GM19438 (cell line): Measurements from ENCODE around the gene CD63.

ENCODE experiments used
- ATAC-seq: cut with Tn5 transposase; IDR thresholded peaks from one replicate; pipeline ENCODE4 v1.9.1; 2021; ENCODE audit warnings: low read depth; ENCODE audit not compliant: unreplicated experiment

CD63 gene

GRCh38 chr12:55694188-55694515 is 34.7 kb downstream of the CD63 start:
- no peak for ATAC-seq

GRCh38 chr12:55693323-55694187 is 35.3 kb downstream of the CD63 start:
- ATAC-seq, result no peak

DNA sequence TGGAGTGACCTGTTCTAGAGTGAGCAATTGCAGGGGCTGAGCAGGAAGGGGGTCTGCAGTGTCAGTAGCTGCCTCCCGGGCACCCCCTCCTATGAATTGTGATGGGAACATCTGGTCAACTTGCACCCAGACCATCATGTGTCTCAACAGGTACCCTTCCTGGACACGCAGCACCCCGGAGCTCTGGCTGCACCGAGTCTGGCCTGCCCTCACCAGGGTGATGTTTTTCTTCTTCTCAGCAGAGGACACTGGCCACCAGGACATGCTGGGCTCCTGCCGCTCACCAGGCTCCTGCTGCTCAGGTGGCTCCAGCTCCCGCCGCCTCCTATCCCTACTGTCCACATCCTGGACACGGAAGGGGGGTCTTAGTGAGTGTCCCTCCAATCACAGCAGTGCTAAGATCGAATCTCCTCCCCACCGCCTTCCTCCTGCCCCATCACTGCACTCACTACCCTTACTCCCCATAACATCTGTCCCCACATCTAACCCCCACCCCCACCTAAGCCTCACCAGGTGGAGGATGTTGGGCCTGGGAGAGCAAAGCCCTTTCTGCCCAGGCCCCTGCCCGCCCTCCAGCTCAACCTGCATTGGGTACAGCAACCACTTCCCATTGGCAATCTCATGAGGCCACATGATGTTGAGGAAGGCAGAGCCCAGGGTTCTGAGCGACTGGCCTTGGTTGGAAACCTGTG is 36.0 kb downstream of the CD63 start:
- ATAC-seq, result no peak

DNA sequence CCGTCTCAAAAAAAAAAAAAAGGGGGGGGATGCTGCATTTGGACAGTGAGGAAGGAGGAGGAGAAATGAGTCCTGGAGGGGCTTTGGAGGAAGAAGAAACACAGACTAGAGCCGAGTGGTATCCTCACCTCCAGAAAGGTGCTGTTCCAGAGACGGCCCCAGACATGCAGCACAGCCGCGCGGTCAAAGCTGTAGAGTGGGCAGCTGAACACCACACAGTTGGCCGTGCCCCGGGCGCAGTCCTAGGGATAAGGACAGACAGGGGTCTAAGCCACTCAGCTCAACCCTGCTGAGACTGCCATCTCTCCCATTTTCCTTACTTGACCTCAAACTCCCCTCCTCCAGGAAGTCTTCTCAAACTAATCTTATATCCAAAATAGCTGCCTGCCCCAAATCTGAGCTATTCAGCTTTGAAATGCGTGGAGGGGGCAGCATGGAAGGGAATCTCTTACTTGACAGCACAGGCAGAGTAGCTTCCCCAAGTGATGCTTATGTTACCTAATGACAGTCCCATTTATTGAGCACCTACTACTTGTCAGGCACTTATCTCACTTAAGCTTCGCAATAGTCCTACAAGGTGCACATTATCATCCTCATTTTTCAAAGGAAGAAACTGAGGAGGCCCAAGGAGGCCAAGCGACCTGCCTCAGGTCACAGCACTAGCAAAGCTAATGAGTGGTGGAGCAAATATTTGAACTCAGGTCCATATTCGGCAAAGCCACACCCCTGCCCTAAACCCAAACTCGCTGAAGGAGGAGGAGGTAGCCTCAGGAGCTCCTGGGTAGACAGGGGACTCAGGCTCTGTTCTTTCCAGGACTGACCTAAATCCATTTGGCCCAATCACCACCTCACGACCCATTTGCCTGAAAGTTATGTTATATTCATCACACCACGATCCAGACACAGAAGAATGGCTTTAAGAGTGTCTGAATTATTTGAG is 39.8 kb downstream of the CD63 start:
- no peak for ATAC-seq

- no peak for ATAC-seq
Observed at GRCh38 chr12:55687746-55688145, 41.1 kb downstream of the CD63 start.

DNA sequence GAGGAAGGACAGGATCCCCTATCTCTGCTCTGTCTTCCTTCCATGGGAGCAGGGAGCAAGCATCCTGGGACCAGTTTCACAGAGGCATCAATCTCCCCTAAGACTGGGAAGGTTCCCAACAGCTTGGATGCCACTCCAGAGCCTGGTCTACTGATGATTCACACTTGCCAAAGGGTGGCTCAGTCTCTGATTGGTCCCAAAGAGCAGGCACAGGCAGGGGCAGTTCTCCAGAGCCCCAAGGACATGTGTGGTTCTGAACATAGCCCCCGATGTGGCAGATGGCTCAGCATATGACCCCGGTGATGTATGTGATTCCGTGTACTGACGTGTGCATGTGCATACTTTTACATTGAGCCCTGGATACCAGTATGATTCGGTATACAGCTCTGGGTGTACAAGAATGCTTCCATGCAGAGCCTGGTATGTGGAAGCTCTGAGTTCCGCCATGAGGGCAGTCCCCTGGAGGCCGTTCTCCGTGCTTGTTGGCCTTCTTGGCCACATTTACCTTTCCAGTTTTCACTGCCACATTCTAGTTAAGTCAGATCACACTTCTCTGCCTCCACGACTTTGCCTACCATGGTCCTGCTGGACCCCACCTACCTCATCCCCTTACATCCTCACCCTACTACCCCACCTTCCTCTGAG is 42.3 kb downstream of the CD63 start:
- ATAC-seq, result no peak

GRCh38 chr12:55685671-55686070 is 43.1 kb downstream of the CD63 start:
- no peak for ATAC-seq

DNA sequence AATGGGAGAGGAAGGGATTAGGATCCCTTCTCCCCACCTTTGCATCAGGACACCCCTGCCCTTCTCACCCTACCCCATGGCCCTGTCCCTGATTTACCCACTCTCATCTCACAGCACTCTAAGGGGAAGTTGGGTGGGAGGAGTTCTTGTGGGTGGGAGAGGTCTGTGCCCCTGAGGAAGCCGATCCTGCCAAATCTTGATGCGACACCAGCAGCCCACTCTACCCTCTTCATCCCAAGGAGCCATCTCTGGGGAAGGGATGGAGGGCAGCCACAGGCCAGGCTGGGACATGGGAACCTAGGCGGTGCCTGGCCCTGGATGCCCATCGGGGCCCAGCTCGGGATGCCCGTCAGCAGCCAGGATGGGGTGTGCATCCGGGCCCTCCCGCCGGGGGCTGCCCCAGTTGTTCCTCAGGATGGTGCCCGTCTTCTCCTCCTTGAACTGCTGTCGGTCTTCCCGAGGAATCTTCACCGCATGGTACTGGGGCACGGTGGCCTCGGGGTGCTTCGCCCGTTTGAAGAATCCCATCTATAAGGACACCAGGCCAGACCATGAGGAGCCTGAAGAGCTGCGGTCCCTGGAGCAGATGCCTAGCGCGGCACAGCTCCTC is 43.9 kb downstream of the CD63 start:
- ATAC-seq, result no peak

DNA sequence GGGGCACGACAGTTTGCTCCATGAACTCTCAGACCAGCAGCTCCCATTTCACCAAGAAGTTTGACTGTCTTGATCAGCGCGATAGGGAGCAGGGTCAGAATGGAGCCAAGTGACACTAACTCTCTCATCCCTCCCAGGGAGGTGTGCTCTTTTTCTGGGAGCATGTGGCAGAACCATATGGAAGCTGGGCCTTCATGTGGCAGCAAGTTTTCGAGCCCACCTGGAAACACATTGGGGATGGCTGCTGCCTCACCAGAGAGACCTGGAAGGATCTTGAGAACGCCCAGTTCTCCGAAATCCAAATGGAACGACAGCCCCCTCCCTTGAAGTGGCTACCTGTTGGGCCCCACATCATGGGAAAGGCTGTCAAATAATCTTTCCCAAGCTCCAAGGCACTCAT is 45.1 kb downstream of the CD63 start:
- no peak for ATAC-seq

- no peak for ATAC-seq
Observed at GRCh38 chr12:55682087-55682796, 46.6 kb downstream of the CD63 start.

- no peak for ATAC-seq
Observed at GRCh38 chr12:55681142-55682077, 47.4 kb downstream of the CD63 start.

GRCh38 chr12:55679691-55680090 is 49.1 kb downstream of the CD63 start:
- ATAC-seq, result no peak

- ATAC-seq, result no peak
Observed at GRCh38 chr12:55676707-55677106, 52.1 kb downstream of the CD63 start.

DNA sequence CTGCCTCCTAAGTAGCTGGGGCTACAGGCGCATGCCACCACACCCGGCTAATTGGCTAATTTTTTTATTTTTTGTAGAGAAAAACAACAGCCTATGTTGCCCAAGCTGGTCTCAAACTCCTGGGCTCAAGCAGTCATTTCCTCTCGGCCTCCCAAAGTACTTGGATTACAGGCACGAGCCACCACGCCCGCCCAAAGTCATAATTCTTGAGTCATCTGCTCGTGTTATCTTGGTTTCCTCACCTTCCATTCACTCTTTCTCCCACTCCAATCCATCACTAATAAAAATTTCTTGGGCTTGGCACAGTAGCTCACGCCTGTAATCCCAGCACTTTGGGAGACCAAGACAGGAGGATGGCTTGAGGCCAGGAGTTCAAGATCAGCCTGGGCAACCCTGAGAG is 53.1 kb downstream of the CD63 start:
- ATAC-seq, result no peak
